K562 treated with DMSO at 1 percent for 12 hours (cell line): ENCODE results near the gene ACADL. TPM values are rescaled to one million over a fixed set of nuclear protein-coding genes. Genes with fewer than 3 reads are reported as not detected.

ENCODE experiments used
- total RNA-seq: library from RNA; unstranded; fragments of 300-600 nt; gene quantifications from 2 replicates; pipeline ENCODE4 v1.2.3, GENCODE V29; 2022; ENCODE audit not compliant: insufficient read depth

The ACADL gene
- not detected in 2 replicates for total RNA-seq

DNA sequence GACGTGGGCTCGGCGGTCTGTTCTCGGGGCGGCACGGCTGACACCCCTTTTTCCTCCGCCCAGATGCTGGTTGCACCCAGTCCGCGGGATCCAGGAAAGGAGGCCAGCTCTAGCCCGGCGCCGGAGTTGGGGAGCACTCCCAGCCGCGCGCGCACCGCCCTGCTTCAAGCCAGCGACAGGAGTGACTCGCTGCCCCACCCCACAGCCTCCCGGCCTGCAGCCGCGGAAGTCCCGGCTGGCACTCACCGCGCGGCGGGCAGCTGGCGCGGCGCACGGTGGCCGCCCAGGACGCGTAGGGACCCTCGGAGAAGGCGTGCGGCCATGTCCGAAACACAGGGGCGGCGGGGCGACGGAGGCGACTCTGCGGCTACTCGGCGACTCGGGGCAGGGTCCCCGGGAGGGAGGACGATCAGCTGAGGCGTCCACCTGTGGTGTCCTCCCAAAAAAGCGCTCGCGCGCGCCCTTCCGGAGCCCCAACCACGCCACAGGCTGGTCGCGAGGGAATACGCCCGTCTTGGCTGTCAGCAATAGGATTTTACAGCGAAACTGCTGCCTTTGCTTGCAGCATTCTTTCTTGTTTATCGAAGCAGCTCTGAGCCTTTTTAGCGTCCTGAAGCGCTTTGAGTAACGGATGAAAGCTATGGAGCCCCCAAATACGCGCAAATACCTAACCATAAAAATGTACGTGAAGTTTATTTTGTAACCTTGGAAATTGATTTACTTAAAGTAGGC, at the start of gene ACADL:
Gene ACADL, minus strand, starts transcription at position 507 of the 732 bp plus-strand sequence. Its CDS starts 184 bp downstream, at position 323.

DNA sequence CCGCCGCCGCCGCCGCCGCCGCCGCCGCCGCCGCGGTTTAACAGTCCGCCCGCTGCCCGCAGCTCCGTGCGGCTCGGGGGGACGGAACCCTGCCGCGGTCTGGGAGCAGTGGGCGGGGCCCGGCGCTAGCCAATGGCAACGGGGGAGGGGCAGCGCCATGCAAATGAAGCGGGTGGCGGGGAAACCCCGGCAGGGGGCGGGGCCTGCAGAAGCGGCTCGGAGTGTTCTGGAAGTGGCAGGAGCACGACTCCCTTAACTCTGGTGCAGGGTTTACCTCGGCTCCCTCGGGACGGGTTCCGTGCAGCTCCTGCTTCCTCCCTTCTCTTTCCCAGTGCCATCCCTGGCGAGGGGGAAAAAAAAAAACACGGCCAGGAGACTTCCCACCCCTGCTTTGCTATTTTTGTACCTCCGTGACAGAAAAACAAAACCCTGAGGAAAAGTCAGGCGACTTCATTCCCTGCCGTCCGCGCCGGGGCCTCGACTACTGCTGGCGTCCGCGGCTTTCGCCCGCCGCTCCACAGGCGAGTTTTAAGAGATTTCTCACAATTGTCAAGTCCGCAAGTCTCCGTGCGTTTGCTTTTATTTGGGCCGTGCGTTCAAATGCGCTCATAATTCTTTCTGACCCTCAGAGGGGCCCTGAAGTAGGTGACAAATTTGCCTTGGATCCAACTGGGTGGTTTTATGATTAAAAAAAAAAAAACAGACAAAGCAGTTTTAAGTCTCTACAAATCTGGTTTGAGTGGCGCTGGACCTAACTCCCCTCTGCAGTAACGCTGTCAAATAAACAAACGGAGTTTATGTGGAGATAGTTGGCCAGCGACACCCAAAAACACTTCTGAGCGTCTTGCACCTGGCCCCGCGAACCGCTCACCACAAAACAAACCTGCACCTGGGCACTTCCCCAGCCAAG, 53.7 kb downstream of the ACADL start, which contains the start of gene KANSL1L:
Gene KANSL1L, minus strand, starts transcription at position 101 of the 910 bp plus-strand sequence. CDS start 16,827 bp downstream, outside the sequence.

Other genes with a start within 250 kb of the ACADL start
- 6.2 and 18.2 TPM in 2 replicates for gene RPE, start 222.8 kb downstream of the ACADL start, total RNA-seq
- 1.2 and 6.5 TPM in 2 replicates for gene KANSL1L, start 54.0 kb downstream of the ACADL start, total RNA-seq
- gene MYL1, start 89.7 kb upstream of the ACADL start, total RNA-seq: not detected in 2 replicates